Fibroblast of mammary gland (primary cell): ENCODE data around the gene OTULINL.

Experiments used
- DNase-seq: peaks from one replicate; pipeline ENCODE4 v3.0.0-alpha.2; 2010; ENCODE audit warnings: low read depth
- H3K4me3 ChIP-seq: 2 replicates; pipeline ENCODE4 v1.5.1; 2011; ENCODE audit warnings: low read depth, mild to moderate bottlenecking, low read length, moderate library complexity; ENCODE audit not compliant: control insufficient read depth
- TF ChIP-seq, protein P1 (sequence below): conservative IDR thresholded peaks from 2 replicates; pipeline ENCODE4 v1.5.1; 2011; ENCODE audit warnings: low read depth, low read length, inconsistent platforms; ENCODE audit not compliant: control insufficient read depth, insufficient read depth

Gene OTULINL

DNA sequence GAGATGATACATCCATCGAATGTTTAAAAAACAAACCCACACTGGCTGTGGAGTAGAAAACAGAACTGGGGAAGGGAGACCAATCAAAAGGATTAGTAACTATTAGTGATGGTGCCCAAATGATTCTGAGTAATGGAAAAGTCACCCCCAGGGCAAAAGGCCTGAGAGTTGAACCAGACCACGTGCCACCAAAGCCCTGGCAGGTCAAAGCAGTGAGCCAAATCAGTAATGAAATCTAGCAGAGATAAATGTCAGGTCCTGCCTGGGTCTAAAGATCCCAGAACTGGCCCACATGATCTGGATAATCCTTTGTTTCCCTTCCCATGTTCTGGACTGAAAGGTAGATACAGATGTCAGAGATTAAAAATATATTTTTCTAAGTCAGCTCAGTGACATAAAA lies 9.4 kb downstream of the OTULINL start:
- H3K4me3 ChIP-seq: no peak overlapping the region
- DNase-seq: no peak
- TF ChIP-seq, protein P1, sequence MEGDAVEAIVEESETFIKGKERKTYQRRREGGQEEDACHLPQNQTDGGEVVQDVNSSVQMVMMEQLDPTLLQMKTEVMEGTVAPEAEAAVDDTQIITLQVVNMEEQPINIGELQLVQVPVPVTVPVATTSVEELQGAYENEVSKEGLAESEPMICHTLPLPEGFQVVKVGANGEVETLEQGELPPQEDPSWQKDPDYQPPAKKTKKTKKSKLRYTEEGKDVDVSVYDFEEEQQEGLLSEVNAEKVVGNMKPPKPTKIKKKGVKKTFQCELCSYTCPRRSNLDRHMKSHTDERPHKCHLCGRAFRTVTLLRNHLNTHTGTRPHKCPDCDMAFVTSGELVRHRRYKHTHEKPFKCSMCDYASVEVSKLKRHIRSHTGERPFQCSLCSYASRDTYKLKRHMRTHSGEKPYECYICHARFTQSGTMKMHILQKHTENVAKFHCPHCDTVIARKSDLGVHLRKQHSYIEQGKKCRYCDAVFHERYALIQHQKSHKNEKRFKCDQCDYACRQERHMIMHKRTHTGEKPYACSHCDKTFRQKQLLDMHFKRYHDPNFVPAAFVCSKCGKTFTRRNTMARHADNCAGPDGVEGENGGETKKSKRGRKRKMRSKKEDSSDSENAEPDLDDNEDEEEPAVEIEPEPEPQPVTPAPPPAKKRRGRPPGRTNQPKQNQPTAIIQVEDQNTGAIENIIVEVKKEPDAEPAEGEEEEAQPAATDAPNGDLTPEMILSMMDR: no peak

DNA sequence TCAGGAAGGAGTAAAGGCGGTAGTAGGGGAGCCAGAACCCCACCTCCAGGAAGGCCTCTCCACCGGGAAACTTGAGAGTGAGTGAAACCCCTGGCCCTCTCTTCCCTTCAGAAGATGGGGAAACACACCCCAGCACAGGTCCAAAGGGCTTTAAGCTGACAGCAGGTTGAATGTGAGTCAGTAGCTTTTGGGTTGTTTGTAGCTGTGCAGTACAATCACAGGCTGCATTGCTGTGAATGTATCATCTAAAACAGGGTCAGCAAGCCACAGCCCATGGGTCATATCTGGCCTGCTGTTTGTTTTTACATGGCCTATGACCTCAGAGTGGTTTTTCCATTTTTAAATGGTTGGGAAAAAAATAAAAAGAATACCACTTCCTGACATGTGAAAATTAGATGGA lies 10.0 kb downstream of the OTULINL start:
- peak; percentile 22 for DNase-seq
- TF ChIP-seq, protein P1: no peak
- H3K4me3 ChIP-seq: no peak overlapping the region

DNA sequence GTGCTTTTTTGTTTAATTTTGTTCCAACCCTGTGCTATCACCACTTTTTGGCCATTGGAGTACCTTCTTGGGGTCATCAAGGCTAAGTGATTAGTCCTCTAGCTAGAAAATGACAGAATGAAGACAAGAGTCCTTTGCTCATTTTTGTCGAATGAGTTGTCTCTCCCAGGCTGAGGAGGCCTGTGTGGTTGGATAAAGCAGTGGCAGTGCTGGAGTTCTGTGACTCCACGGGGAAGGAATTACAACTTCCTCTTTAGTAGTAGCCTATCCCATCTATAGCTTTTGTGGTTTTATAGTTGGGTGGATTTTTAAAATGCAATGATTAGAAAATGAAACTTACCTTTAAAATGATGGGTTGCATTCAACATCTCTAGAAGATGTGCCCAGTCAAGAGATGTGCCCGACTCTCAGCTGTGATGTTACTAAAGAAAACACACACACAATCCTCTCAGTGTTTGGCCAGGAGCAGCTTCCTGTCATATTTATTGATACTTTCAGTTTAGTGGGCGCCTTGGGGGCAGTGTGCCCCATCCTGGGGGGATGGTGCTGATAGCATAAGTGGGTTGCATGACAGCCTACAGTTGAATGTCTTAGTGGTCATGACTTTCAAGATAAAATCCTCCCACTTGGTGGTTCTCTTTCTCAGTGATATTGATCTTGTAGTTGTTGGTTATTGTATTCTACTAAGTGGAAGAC lies 11.9 kb downstream of the OTULINL start:
- no peak for DNase-seq
- H3K4me3 ChIP-seq: no peak overlapping the region
- TF ChIP-seq, protein P1: no peak

DNA sequence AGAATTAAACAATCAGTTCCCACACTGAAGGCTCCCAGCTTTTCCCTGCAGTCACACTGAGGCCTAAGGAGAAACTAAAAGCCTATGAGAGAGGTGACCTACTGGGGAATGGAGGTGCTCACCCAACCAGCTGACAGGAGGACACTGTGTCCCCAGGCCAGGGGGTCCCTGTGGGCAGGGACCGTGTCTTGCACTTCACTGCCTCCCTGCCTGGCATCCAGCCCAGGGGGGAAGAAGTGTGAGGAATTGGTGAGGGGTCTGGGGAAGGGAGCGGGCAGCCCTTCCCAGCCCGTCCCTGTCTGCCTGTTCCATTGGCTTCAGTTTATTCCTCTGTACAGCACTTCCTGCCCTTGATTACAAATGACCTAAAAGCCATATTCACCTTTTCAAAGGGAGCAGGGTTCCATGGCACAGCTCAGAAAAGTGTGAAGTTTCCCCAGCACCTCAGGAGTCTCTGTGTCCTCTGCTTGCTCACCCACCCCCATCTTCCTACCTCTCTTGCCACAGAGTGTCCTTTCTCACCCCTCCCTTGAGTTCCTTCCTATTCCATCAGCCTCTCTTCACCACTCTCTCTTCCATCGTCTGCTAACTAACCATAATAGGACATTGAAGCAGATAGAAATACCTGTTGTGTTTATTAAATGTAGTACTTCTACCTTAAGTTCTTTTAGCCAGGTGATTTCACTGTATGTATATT lies 12.9 kb downstream of the OTULINL start:
- TF ChIP-seq, protein P1: no peak
- no peak overlapping the region for H3K4me3 ChIP-seq
- DNase-seq: no peak

DNA sequence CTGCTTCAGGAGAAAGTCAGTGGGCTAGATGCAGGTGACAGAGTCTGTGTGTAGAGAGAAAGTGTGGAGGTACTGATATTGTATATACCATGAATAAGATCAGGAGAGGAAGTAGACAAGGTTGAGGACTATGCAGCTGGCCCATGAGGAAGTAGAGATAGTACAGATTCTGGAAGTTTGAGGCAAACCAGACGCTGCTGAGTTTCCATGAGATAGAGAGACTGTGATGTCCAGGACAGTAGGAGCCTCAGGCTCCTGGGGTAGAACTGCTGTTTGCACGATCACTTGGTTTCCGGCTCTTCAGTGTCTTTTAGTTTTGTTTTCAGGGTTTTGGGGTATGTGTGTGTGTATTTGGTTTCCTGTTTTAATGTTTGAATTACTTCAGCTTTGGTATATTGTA lies 13.6 kb downstream of the OTULINL start:
- TF ChIP-seq, protein P1: no peak
- H3K4me3 ChIP-seq: no peak overlapping the region
- no peak for DNase-seq

DNA sequence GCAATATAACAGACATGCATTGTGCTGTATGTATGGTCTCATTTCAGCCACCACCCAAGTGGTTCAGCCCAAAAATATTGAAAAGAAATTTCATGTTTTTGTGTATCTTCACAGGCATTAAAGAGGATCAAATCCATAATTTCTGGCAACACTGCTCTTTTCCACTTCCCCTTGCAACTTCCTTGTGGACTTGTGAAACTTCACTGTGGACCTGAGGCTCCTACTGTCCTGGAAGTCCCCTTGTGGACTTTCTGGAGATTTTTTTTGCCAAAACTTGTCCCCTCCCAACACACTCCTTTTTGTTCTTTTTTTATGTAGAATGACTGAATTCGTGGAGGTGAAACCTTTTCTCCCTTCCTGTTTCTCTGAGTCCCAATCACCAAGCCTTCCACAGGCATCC lies 14.3 kb downstream of the OTULINL start:
- no peak for DNase-seq
- TF ChIP-seq, protein P1: no peak
- H3K4me3 ChIP-seq: no peak overlapping the region
